ENCODE measurements around the gene SPIRE1. TPM values are rescaled to one million over a fixed set of nuclear protein-coding genes. Genes with fewer than 3 reads are reported as not detected.

SPIRE1 gene
- total RNA-seq, 4 donors from 2014 or later = 37.4 to 50.8 (median 43.0) TPM

- Histone ChIP-seq H3K9me3 (no peaks in the 10 kb centered on the region), H3K36me3 (peaks cover 0 to 10% of the 10 kb centered on the region in 2 donors), H3K27me3 (no peaks in the 10 kb centered on the region), H3K4me3 (no peak overlapping the region), H3K4me1 (peaks cover 0 to 49% (median 0%) of the 10 kb centered on the region in 3 donors), H3K27ac (peak overlapping the region in 1 of 4 donors; percentile 31)
- no peak for ATAC-seq
- no peak for TF ChIP-seq POLR2AphosphoS5 (IDR thresholded peaks at IDR 0.05)
- no peak for TF ChIP-seq EP300 (IDR thresholded peaks at IDR 0.05)
- no peak for TF ChIP-seq POLR2A (IDR thresholded peaks at IDR 0.05)
- TF ChIP-seq CTCF (IDR thresholded peaks at IDR 0.05) = no peak
- WGBS, 2 donors (ENCODE audit: low coverage in 1 of 2) = 33 to 46% methylated on average over 2 to 4 of the region's 4 CpGs
Observed at GRCh38 chr18:12516049-12516630, 141.8 kb downstream of the SPIRE1 start.

GRCh38 chr18:12515550-12515949 lies 142.4 kb downstream of the SPIRE1 start:
- WGBS, 2 donors (ENCODE audit: low coverage in 1 of 2) = 84 to 92% methylated on average over 1 to 2 of the region's 2 CpGs
- ATAC-seq = no peak
- Histone ChIP-seq H3K27me3 (no peaks in the 10 kb centered on the region), H3K36me3 (peaks cover 0 to 16% of the 10 kb centered on the region in 2 donors), H3K4me3 (no peak overlapping the region), H3K9me3 (no peaks in the 10 kb centered on the region), H3K27ac (peak overlapping the region in 1 of 4 donors; percentile 31), H3K4me1 (peaks cover 0 to 43% (median 0%) of the 10 kb centered on the region in 3 donors)
- TF ChIP-seq EP300 (IDR thresholded peaks at IDR 0.05) = no peak

GRCh38 chr18:12507007-12507406 lies 150.9 kb downstream of the SPIRE1 start:
- Histone ChIP-seq H3K36me3 (peaks cover 0 to 66% of the 10 kb centered on the region in 2 donors), H3K4me1 (no peaks in the 10 kb centered on the region), H3K27ac (no peak overlapping the region), H3K9me3 (no peaks in the 10 kb centered on the region), H3K4me3 (no peak overlapping the region), H3K27me3 (no peaks in the 10 kb centered on the region)
- TF ChIP-seq CTCF (IDR thresholded peaks at IDR 0.05) = no peak
- TF ChIP-seq POLR2A (IDR thresholded peaks at IDR 0.05) = no peak
- no peak for TF ChIP-seq EP300 (IDR thresholded peaks at IDR 0.05)
- no peak for TF ChIP-seq POLR2AphosphoS5 (IDR thresholded peaks at IDR 0.05)
- ATAC-seq = no peak
- 79 to 86% methylated on average over 2 to 3 of the region's 5 CpGs for WGBS, 2 donors (ENCODE audit: low coverage in 1 of 2)

DNA sequence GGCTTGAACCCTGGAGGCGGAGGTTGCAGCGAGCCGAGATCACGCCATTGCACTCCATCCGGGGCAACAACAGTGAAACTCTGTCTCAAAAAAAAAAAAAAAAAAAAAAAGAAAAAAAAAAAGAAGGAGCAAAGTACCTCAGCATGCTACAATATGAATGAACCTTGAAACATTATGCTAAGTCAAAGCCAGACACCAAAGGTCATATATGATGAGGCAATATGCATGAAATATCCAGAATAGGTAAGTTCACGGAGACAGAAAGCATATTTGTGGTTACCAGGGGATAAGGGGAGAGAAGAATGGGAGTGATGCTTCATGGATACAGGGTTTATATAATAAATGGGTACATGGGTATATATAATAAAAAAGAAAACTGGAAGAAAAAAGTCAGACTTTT lies 156.9 kb downstream of the SPIRE1 start:
- Histone ChIP-seq H3K4me1 (no peaks in the 10 kb centered on the region), H3K9me3 (no peaks in the 10 kb centered on the region), H3K36me3 (peaks cover 0 to 42% of the 10 kb centered on the region in 2 donors), H3K4me3 (no peak overlapping the region), H3K27me3 (no peaks in the 10 kb centered on the region), H3K27ac (no peak overlapping the region)
- no peak for ATAC-seq
- TF ChIP-seq POLR2AphosphoS5 (IDR thresholded peaks at IDR 0.05) (no peak), CTCF (IDR thresholded peaks at IDR 0.05) (no peak), EP300 (IDR thresholded peaks at IDR 0.05) (no peak), POLR2A (IDR thresholded peaks at IDR 0.05) (no peak)
- 93 to 100% methylated on average over 1 of the region's 6 CpGs for WGBS, 2 donors (ENCODE audit: low coverage in 1 of 2)

- H3K27me3 ChIP-seq = no peaks in the 10 kb centered on the region
- TF ChIP-seq CTCF (IDR thresholded peaks at IDR 0.05) = no peak
- no peak for TF ChIP-seq POLR2AphosphoS5 (IDR thresholded peaks at IDR 0.05)
- H3K4me3 ChIP-seq = no peak overlapping the region
- ATAC-seq = no peak
- no peaks in the 10 kb centered on the region for H3K9me3 ChIP-seq
- WGBS, 2 donors (ENCODE audit: low coverage in 1 of 2) = 84 to 92% methylated on average over 2 to 3 of the region's 3 CpGs
- peaks cover 0 to 34% of the 10 kb centered on the region in 2 donors for H3K36me3 ChIP-seq
- H3K4me1 ChIP-seq = no peaks in the 10 kb centered on the region
- H3K27ac ChIP-seq = no peak overlapping the region
Observed at GRCh38 chr18:12497839-12498238, 160.1 kb downstream of the SPIRE1 start.
